ENCODE measurements around the gene CCNB1.
"Not testable (repeated sequence)": the region's sequence is repeated elsewhere in the genome, so short reads cannot be mapped to it uniquely, and the experiment has no call there.

CCNB1 gene

GRCh38 chr5:69166686-69167492 is at the start of gene CCNB1:
Gene CCNB1 (plus strand): TSS chr5:69167150. CDS start chr5:69167263, 113 bp downstream.
- Histone ChIP-seq H3K9me3 (ENCODE audit: control insufficient read depth, low read depth, low read length) (no peaks in the 10 kb centered on the region), H3K36me3 (ENCODE audit: control insufficient read depth, low read depth, low read length) (peaks cover 37% of the 10 kb centered on the region), H3K4me3 (ENCODE audit: low read length) (peak within 1 kb of the TSS; percentile 82), H3K4me1 (ENCODE audit: control insufficient read depth, low read depth, low read length) (peaks cover 14% of the 10 kb centered on the region), H3K27me3 (ENCODE audit: control insufficient read depth, insufficient read depth, low read length) (no peaks in the 10 kb centered on the region), H3K27ac (ENCODE audit: low read length) (peak within 1 kb of the TSS; percentile 85), H3K9ac (ENCODE audit: low read length) (peak within 1 kb of the TSS; percentile 91)

- no peak overlapping the region for H3K9ac ChIP-seq (ENCODE audit: low read length)
- no peaks in the 10 kb centered on the region for H3K9me3 ChIP-seq (ENCODE audit: control insufficient read depth, low read depth, low read length)
- no peak overlapping the region for H3K4me3 ChIP-seq (ENCODE audit: low read length)
- H3K27me3 ChIP-seq (ENCODE audit: control insufficient read depth, insufficient read depth, low read length): no peaks in the 10 kb centered on the region
- H3K36me3 ChIP-seq (ENCODE audit: control insufficient read depth, low read depth, low read length): peaks cover 12% of the 10 kb centered on the region
- no peak overlapping the region for H3K27ac ChIP-seq (ENCODE audit: low read length)
- no peaks in the 10 kb centered on the region for H3K4me1 ChIP-seq (ENCODE audit: control insufficient read depth, low read depth, low read length)
Observed at GRCh38 chr5:69129413-69129812, 37.5 kb upstream of the CCNB1 start.

- Histone ChIP-seq H3K4me3 (ENCODE audit: low read length) (no peak overlapping the region), H3K27ac (ENCODE audit: low read length) (no peak overlapping the region), H3K4me1 (ENCODE audit: control insufficient read depth, low read depth, low read length) (no peaks in the 10 kb centered on the region), H3K9ac (ENCODE audit: low read length) (no peak overlapping the region), H3K9me3 (ENCODE audit: control insufficient read depth, low read depth, low read length) (no peaks in the 10 kb centered on the region), H3K36me3 (ENCODE audit: control insufficient read depth, low read depth, low read length) (peaks cover 12% of the 10 kb centered on the region), H3K27me3 (ENCODE audit: control insufficient read depth, insufficient read depth, low read length) (no peaks in the 10 kb centered on the region)
Observed at GRCh38 chr5:69130241-69130640, 36.7 kb upstream of the CCNB1 start.

- no peak overlapping the region for H3K4me3 ChIP-seq (ENCODE audit: low read length)
- H3K36me3 ChIP-seq (ENCODE audit: control insufficient read depth, low read depth, low read length): peaks cover 12% of the 10 kb centered on the region
- H3K27ac ChIP-seq (ENCODE audit: low read length): no peak overlapping the region
- H3K4me1 ChIP-seq (ENCODE audit: control insufficient read depth, low read depth, low read length): peaks cover 4% of the 10 kb centered on the region
- no peaks in the 10 kb centered on the region for H3K9me3 ChIP-seq (ENCODE audit: control insufficient read depth, low read depth, low read length)
- no peaks in the 10 kb centered on the region for H3K27me3 ChIP-seq (ENCODE audit: control insufficient read depth, insufficient read depth, low read length)
- H3K9ac ChIP-seq (ENCODE audit: low read length): no peak overlapping the region
Observed at GRCh38 chr5:69131304-69131703, 35.6 kb upstream of the CCNB1 start.

GRCh38 chr5:69134126-69134525 is 32.8 kb upstream of the CCNB1 start:
- Histone ChIP-seq H3K36me3 (ENCODE audit: control insufficient read depth, low read depth, low read length) (no peaks in the 10 kb centered on the region), H3K4me3 (ENCODE audit: low read length) (no peak overlapping the region), H3K4me1 (ENCODE audit: control insufficient read depth, low read depth, low read length) (peaks cover 4% of the 10 kb centered on the region), H3K27ac (ENCODE audit: low read length) (no peak overlapping the region), H3K27me3 (ENCODE audit: control insufficient read depth, insufficient read depth, low read length) (no peaks in the 10 kb centered on the region), H3K9me3 (ENCODE audit: control insufficient read depth, low read depth, low read length) (no peaks in the 10 kb centered on the region), H3K9ac (ENCODE audit: low read length) (no peak overlapping the region)

DNA sequence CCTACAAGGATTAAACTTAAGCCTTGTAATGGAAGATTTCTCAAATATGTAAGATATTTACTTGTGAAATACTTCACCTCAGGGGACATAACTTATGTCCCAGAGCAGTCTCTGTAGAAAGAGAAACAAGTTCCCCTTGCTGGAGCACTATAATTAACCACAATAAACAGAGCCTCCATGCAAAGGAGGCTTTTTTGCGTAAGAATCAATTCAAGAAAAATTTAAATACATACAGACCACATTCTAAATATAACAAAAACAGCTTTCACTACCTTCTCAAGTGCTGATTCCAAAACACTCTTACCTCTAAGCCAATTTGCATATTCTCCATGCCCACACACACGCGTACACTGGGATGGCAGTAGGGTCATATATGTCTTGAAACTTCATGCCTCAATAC is 30.7 kb upstream of the CCNB1 start:
- Histone ChIP-seq H3K9me3 (ENCODE audit: control insufficient read depth, low read depth, low read length) (no peaks in the 10 kb centered on the region), H3K4me1 (ENCODE audit: control insufficient read depth, low read depth, low read length) (peaks cover 4% of the 10 kb centered on the region), H3K9ac (ENCODE audit: low read length) (no peak overlapping the region), H3K4me3 (ENCODE audit: low read length) (no peak overlapping the region), H3K36me3 (ENCODE audit: control insufficient read depth, low read depth, low read length) (no peaks in the 10 kb centered on the region), H3K27ac (ENCODE audit: low read length) (no peak overlapping the region), H3K27me3 (ENCODE audit: control insufficient read depth, insufficient read depth, low read length) (no peaks in the 10 kb centered on the region)

GRCh38 chr5:69137208-69137607 is 29.7 kb upstream of the CCNB1 start:
- not testable (repeated sequence) for H3K4me1 ChIP-seq (ENCODE audit: control insufficient read depth, low read depth, low read length); H3K9ac ChIP-seq (ENCODE audit: low read length); H3K27me3 ChIP-seq (ENCODE audit: control insufficient read depth, insufficient read depth, low read length); H3K9me3 ChIP-seq (ENCODE audit: control insufficient read depth, low read depth, low read length); H3K36me3 ChIP-seq (ENCODE audit: control insufficient read depth, low read depth, low read length); H3K4me3 ChIP-seq (ENCODE audit: low read length); H3K27ac ChIP-seq (ENCODE audit: low read length)

DNA sequence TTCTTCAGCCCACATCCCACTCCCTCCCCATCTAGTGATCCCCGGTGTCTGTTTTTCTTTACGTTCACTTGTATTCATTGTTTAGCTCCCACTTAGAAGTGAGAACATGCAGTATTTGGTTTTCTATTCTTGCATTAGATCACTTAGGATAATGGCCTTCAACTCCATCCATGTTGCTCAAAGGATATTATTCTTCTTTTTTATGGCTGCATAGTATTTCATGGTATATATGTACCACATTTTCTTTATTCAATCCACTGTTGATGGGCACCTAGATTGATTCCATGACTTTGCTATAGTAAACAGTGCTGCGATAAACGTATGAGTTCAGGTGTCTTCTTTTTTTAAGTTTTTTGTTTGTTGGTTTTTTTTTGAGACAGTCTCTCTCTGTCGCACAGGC is 29.1 kb upstream of the CCNB1 start:
- Histone ChIP-seq H3K27ac (ENCODE audit: low read length) (no peak overlapping the region), H3K4me3 (ENCODE audit: low read length) (no peak overlapping the region), H3K9ac (ENCODE audit: low read length) (no peak overlapping the region), H3K4me1 (ENCODE audit: control insufficient read depth, low read depth, low read length) (peaks cover 4% of the 10 kb centered on the region), H3K27me3 (ENCODE audit: control insufficient read depth, insufficient read depth, low read length) (no peaks in the 10 kb centered on the region), H3K9me3 (ENCODE audit: control insufficient read depth, low read depth, low read length) (no peaks in the 10 kb centered on the region), H3K36me3 (ENCODE audit: control insufficient read depth, low read depth, low read length) (no peaks in the 10 kb centered on the region)

DNA sequence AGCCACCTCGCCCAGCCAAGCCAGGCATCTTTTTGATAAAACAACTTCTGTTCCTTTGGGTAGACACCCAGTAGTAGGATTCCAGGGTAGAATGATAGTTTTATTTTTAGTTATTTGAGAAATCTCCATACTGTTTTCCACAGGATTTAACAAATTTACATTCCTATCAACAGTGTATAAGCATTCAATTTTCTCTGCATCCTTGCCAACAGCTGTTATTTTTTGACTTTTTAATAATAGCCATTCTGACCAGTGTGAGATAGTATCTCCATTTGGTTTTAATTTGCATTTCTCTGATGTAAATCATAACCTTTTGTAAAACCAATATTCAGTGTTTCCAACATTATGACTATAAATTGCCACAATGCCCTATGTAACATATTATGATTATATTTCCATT is 28.2 kb upstream of the CCNB1 start:
- Histone ChIP-seq H3K27ac (ENCODE audit: low read length) (no peak overlapping the region), H3K4me3 (ENCODE audit: low read length) (no peak overlapping the region), H3K4me1 (ENCODE audit: control insufficient read depth, low read depth, low read length) (peaks cover 4% of the 10 kb centered on the region), H3K9me3 (ENCODE audit: control insufficient read depth, low read depth, low read length) (no peaks in the 10 kb centered on the region), H3K27me3 (ENCODE audit: control insufficient read depth, insufficient read depth, low read length) (no peaks in the 10 kb centered on the region), H3K9ac (ENCODE audit: low read length) (no peak overlapping the region), H3K36me3 (ENCODE audit: control insufficient read depth, low read depth, low read length) (no peaks in the 10 kb centered on the region)

- not testable (repeated sequence) for H3K4me3 ChIP-seq (ENCODE audit: low read length); H3K9me3 ChIP-seq (ENCODE audit: control insufficient read depth, low read depth, low read length); H3K27ac ChIP-seq (ENCODE audit: low read length); H3K4me1 ChIP-seq (ENCODE audit: control insufficient read depth, low read depth, low read length); H3K27me3 ChIP-seq (ENCODE audit: control insufficient read depth, insufficient read depth, low read length); H3K36me3 ChIP-seq (ENCODE audit: control insufficient read depth, low read depth, low read length); H3K9ac ChIP-seq (ENCODE audit: low read length)
Observed at GRCh38 chr5:69140239-69140638, 26.7 kb upstream of the CCNB1 start.

GRCh38 chr5:69140827-69141226 is 26.1 kb upstream of the CCNB1 start:
- Histone ChIP-seq H3K9me3 (ENCODE audit: control insufficient read depth, low read depth, low read length) (no peaks in the 10 kb centered on the region), H3K27ac (ENCODE audit: low read length) (no peak overlapping the region), H3K27me3 (ENCODE audit: control insufficient read depth, insufficient read depth, low read length) (no peaks in the 10 kb centered on the region), H3K9ac (ENCODE audit: low read length) (no peak overlapping the region), H3K36me3 (ENCODE audit: control insufficient read depth, low read depth, low read length) (no peaks in the 10 kb centered on the region), H3K4me1 (ENCODE audit: control insufficient read depth, low read depth, low read length) (peaks cover 4% of the 10 kb centered on the region), H3K4me3 (ENCODE audit: low read length) (no peak overlapping the region)

GRCh38 chr5:69148576-69148975 is 18.4 kb upstream of the CCNB1 start:
- H3K4me1 ChIP-seq (ENCODE audit: control insufficient read depth, low read depth, low read length); H3K9me3 ChIP-seq (ENCODE audit: control insufficient read depth, low read depth, low read length); H3K27ac ChIP-seq (ENCODE audit: low read length); H3K9ac ChIP-seq (ENCODE audit: low read length); H3K36me3 ChIP-seq (ENCODE audit: control insufficient read depth, low read depth, low read length); H3K27me3 ChIP-seq (ENCODE audit: control insufficient read depth, insufficient read depth, low read length); H3K4me3 ChIP-seq (ENCODE audit: low read length): not testable (repeated sequence)

Data from iPS-18a (cell line).